GM20431 (cell line): ENCODE measurements around the gene PEA15.

Experiments used
- in situ Hi-C: fragments of 300-500 bp; cut with MseI, MboI; formaldehyde crosslinking; loops from one replicate; pipeline ENCODE4 v1.15.0; 2020; ENCODE audit warnings: low sequenced_read_pairs; ENCODE audit not compliant: unreplicated experiment

The PEA15 gene

GRCh38 chr1:160177667-160178066 lies 27.5 kb upstream of the PEA15 start:
- in situ Hi-C loops, result no loop called here

GRCh38 chr1:160178731-160179130 lies 26.5 kb upstream of the PEA15 start:
- in situ Hi-C loops, result no loop called here

- in situ Hi-C loops, result no loop called here
Measured at GRCh38 chr1:160179336-160179735, 25.8 kb upstream of the PEA15 start.

GRCh38 chr1:160186246-160186645 lies 18.9 kb upstream of the PEA15 start:
- in situ Hi-C loops, result no loop called here

- in situ Hi-C loops, result no loop called here
Measured at GRCh38 chr1:160186729-160187128, 18.5 kb upstream of the PEA15 start.

- in situ Hi-C loops, result no loop called here
Measured at GRCh38 chr1:160187407-160187806, 17.8 kb upstream of the PEA15 start.

- in situ Hi-C loops, result no loop called here
Measured at GRCh38 chr1:160188341-160188740, 16.8 kb upstream of the PEA15 start.

GRCh38 chr1:160189649-160190625 lies 15.2 kb upstream of the PEA15 start, which contains the start of gene CASQ1:
CASQ1 (plus strand) TSS chr1:160190575; CDS start chr1:160190752, 177 bp downstream.
- in situ Hi-C loops, result no loop called here

GRCh38 chr1:160191756-160192155 lies 13.4 kb upstream of the PEA15 start:
- in situ Hi-C loops, result no loop called here

GRCh38 chr1:160192234-160192633 lies 12.9 kb upstream of the PEA15 start:
- in situ Hi-C loops, result no loop called here

GRCh38 chr1:160193091-160193819 lies 11.9 kb upstream of the PEA15 start:
- in situ Hi-C loops, result no loop called here

GRCh38 chr1:160193832-160194736 lies 11.1 kb upstream of the PEA15 start:
- in situ Hi-C loops, result no loop called here

- in situ Hi-C loops, result no loop called here
Measured at GRCh38 chr1:160194737-160195059, 10.5 kb upstream of the PEA15 start.

- in situ Hi-C loops, result no loop called here
Measured at GRCh38 chr1:160196143-160196542, 9.0 kb upstream of the PEA15 start.

GRCh38 chr1:160197231-160197630 lies 8.0 kb upstream of the PEA15 start:
- in situ Hi-C loops, result no loop called here

- in situ Hi-C loops, result no loop called here
Measured at GRCh38 chr1:160200786-160201185, 4.4 kb upstream of the PEA15 start.

- in situ Hi-C loops, result no loop called here
Measured at GRCh38 chr1:160204526-160205241, 500 bp upstream of the PEA15 start.

- in situ Hi-C loops, result no loop called here
Measured at GRCh38 chr1:160206036-160206389, 829 bp downstream of the PEA15 start.

- in situ Hi-C loops, result no loop called here
Measured at GRCh38 chr1:160206421-160207117, 1.4 kb downstream of the PEA15 start.
